Liver (tissue), 3 donors: Measurements from ENCODE around the gene MRPL3.

Experiments used
- EGR1 ChIP-seq, 2 donors: IDR thresholded peaks; 2 replicates each; pipeline ENCODE4 v1.6.1; 2016 to 2018; ENCODE audit warnings: antibody characterized with exemption in 2 of 2, low read depth in 2 of 2
- FOXA1 ChIP-seq: IDR thresholded peaks from 2 replicates; pipeline ENCODE4 v1.6.1; 2016; ENCODE audit warnings: antibody characterized with exemption
- JUND ChIP-seq, 2 donors: IDR thresholded peaks; 2 replicates each; pipeline ENCODE4 v1.6.1; 2016; ENCODE audit warnings: antibody characterized with exemption in 2 of 2
- RAD21 ChIP-seq, 2 donors: IDR thresholded peaks; 2 replicates each; pipeline ENCODE4 v1.6.1; 2016; ENCODE audit warnings: antibody characterized with exemption in 2 of 2, mild to moderate bottlenecking in 2 of 2
- RXRA ChIP-seq, 2 donors: IDR thresholded peaks; 2 replicates each; pipeline ENCODE4 v1.6.1; 2017 to 2018; ENCODE audit warnings: antibody characterized with exemption in 2 of 2, mild to moderate bottlenecking in 1 of 2
- SP1 ChIP-seq: IDR thresholded peaks from 2 replicates; pipeline ENCODE4 v1.6.1; 2018; ENCODE audit warnings: antibody characterized with exemption, mild to moderate bottlenecking
- TAF1 ChIP-seq: conservative IDR thresholded peaks from 2 replicates; pipeline ENCODE4 v1.6.1; 2016; ENCODE audit warnings: antibody characterized with exemption, mild to moderate bottlenecking
- YY1 ChIP-seq: IDR thresholded peaks from 2 replicates; pipeline ENCODE4 v1.6.1; 2016; ENCODE audit warnings: antibody characterized with exemption, mild to moderate bottlenecking
- TF ChIP-seq, protein P1 (sequence below): fragments of 150-350 bp; IDR thresholded peaks from 2 replicates; pipeline ENCODE4 v1.5.1; 2017; ENCODE audit warnings: improper control_type of control experiment, low read depth, low read length; ENCODE audit not compliant: missing input control
- TF ChIP-seq, protein P2 (sequence below): IDR thresholded peaks from 2 replicates; pipeline ENCODE4 v1.6.1; 2016; ENCODE audit warnings: antibody characterized with exemption
- TF ChIP-seq, protein P3 (sequence below): IDR thresholded peaks from 2 replicates; pipeline ENCODE4 v1.6.1; 2016; ENCODE audit warnings: antibody characterized with exemption, mild to moderate bottlenecking
- TF ChIP-seq, protein P4 (sequence below): IDR thresholded peaks from 2 replicates; pipeline ENCODE4 v1.6.1; 2016; ENCODE audit warnings: antibody characterized with exemption
- donor health status: healthy.
- donor health status: healthy.

DNA sequence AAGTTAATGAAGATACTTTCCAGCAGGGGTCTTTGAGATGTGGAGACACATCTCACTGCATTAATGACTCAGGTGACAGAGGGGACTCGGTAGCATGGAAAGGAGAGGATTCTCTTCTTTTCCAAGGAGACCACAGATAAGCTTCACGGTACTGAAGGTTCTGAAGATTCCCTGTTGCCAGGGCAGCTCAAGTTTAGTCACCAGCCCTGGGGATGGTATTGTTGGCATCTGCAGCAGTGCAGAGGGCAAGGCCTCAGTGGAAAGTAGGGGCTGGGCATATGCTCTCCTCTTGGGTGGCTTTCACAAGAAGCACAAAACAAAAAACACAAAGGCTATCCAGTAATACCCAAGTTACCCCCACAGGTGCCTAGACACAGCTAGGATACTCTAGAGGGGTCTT is 38.0 kb upstream of the MRPL3 start:
- TF ChIP-seq RAD21 (IDR thresholded peaks at IDR 0.05) (no peak), TAF1 (no peak), RXRA (IDR thresholded peaks at IDR 0.05) (no peak), SP1 (no peak), EGR1 (IDR thresholded peaks at IDR 0.05; ENCODE audit: low read depth in 2 of 2) (no peak), FOXA1 (no peak), JUND (IDR thresholded peaks at IDR 0.05) (no peak), YY1 (no peak)
- TF ChIP-seq, protein P1, sequence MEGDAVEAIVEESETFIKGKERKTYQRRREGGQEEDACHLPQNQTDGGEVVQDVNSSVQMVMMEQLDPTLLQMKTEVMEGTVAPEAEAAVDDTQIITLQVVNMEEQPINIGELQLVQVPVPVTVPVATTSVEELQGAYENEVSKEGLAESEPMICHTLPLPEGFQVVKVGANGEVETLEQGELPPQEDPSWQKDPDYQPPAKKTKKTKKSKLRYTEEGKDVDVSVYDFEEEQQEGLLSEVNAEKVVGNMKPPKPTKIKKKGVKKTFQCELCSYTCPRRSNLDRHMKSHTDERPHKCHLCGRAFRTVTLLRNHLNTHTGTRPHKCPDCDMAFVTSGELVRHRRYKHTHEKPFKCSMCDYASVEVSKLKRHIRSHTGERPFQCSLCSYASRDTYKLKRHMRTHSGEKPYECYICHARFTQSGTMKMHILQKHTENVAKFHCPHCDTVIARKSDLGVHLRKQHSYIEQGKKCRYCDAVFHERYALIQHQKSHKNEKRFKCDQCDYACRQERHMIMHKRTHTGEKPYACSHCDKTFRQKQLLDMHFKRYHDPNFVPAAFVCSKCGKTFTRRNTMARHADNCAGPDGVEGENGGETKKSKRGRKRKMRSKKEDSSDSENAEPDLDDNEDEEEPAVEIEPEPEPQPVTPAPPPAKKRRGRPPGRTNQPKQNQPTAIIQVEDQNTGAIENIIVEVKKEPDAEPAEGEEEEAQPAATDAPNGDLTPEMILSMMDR: no peak
- TF ChIP-seq, protein P2, sequence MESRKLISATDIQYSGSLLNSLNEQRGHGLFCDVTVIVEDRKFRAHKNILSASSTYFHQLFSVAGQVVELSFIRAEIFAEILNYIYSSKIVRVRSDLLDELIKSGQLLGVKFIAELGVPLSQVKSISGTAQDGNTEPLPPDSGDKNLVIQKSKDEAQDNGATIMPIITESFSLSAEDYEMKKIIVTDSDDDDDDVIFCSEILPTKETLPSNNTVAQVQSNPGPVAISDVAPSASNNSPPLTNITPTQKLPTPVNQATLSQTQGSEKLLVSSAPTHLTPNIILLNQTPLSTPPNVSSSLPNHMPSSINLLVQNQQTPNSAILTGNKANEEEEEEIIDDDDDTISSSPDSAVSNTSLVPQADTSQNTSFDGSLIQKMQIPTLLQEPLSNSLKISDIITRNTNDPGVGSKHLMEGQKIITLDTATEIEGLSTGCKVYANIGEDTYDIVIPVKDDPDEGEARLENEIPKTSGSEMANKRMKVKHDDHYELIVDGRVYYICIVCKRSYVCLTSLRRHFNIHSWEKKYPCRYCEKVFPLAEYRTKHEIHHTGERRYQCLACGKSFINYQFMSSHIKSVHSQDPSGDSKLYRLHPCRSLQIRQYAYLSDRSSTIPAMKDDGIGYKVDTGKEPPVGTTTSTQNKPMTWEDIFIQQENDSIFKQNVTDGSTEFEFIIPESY: no peak
- TF ChIP-seq, protein P3, sequence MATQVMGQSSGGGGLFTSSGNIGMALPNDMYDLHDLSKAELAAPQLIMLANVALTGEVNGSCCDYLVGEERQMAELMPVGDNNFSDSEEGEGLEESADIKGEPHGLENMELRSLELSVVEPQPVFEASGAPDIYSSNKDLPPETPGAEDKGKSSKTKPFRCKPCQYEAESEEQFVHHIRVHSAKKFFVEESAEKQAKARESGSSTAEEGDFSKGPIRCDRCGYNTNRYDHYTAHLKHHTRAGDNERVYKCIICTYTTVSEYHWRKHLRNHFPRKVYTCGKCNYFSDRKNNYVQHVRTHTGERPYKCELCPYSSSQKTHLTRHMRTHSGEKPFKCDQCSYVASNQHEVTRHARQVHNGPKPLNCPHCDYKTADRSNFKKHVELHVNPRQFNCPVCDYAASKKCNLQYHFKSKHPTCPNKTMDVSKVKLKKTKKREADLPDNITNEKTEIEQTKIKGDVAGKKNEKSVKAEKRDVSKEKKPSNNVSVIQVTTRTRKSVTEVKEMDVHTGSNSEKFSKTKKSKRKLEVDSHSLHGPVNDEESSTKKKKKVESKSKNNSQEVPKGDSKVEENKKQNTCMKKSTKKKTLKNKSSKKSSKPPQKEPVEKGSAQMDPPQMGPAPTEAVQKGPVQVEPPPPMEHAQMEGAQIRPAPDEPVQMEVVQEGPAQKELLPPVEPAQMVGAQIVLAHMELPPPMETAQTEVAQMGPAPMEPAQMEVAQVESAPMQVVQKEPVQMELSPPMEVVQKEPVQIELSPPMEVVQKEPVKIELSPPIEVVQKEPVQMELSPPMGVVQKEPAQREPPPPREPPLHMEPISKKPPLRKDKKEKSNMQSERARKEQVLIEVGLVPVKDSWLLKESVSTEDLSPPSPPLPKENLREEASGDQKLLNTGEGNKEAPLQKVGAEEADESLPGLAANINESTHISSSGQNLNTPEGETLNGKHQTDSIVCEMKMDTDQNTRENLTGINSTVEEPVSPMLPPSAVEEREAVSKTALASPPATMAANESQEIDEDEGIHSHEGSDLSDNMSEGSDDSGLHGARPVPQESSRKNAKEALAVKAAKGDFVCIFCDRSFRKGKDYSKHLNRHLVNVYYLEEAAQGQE: no peak
- TF ChIP-seq, protein P4, sequence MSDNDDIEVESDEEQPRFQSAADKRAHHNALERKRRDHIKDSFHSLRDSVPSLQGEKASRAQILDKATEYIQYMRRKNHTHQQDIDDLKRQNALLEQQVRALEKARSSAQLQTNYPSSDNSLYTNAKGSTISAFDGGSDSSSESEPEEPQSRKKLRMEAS: no peak
